Brain pericyte (primary cell): Measurements from ENCODE around the gene IL1B.

ENCODE experiments used
- DNase-seq: peaks from one replicate; pipeline ENCODE4 v3.0.0-alpha.2; 2012; ENCODE audit warnings: low read depth, low spot score

The IL1B gene

GRCh38 chr2:112829961-112830681 is 6.5 kb downstream of the IL1B start:
- no peak for DNase-seq

DNA sequence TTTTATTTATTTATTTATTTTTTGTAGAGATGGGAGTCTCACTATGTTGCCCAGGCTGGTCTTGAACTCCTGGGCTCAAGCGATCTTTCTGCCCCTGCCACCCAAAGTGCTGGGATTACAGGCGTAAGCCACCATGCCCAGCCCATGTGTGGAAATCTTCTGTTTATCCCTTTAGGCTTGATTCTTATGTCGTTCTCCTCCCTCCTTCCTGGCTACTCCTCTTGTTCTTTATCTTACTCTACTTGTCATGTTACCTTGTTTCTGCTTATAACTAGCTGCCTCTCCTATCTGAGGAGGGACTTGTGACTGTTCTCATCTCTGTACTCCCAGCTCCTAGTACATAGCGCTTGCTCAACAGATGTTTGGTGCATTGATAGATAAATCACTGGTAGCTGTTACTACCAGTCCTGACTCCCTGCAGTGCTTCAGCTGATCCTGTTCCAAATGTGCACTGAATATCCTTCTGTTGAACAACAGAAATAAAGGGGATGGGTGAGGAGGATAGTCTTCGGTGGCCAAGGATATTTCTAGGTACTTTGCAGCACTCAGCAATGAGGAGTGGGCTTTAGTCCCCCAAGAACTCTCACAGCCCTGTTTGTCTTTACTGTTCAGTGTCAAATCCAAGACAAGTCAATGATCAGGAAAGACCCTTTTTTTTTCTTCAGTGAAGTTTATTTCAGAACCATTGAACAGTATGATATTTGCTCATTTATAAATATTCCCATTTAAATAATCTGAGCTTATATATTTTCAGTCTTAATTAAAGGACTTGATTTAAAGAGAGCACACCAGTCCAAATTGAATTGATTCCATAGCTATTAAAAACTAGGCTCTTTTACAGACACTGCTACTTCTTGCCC is 7.2 kb downstream of the IL1B start:
- no peak for DNase-seq

- DNase-seq, result no peak
Measured at GRCh38 chr2:112828251-112828691, 8.3 kb downstream of the IL1B start.

DNA sequence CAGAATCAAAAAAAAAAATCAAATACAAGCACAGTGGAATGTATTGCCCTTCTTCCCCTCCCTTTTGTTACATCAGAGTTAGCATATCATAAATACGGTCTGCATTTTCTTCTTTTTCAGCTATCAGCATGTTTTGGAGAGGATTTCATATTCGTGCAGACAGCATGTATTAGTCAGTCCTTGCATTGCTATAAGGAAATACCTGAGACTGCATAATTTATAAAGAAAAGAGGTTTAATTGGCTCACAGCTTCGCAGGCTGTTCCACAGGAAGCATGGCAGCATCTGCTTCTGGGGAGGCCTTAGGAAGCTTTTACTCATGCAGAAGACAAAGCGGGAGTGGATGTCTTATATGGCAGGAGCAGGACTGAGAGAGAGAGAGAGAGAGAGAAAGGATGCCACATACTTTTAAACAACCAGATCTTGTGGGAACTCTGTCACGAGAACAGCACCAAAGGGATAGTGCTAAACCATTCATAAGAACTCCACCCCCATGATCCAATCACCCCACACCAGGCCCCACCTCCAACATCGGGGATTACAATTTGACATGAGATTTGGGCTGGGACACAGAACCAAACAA is 8.9 kb downstream of the IL1B start:
- DNase-seq, result no peak

DNA sequence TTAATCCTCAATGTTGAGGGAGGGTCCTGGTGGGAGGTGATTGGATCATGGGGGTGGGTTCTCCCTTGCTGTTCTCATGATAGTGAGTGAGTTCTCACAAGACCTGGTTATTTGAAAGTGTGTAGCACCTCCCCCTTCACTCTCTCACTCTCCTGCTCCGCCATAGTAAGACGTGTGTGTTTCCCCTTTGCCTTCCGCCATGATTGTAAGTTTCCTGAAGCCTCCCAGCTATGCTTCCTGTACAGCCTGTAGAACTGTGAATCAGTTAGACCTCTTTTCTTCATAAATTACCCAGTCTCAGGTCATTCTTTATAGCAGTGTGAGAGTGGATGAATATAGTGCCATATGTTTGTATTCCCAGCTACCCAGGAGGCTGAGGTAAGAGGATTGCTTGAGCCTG is 9.6 kb downstream of the IL1B start:
- DNase-seq, result no peak

- no peak for DNase-seq
Measured at GRCh38 chr2:112825706-112826105, 10.9 kb downstream of the IL1B start.

DNA sequence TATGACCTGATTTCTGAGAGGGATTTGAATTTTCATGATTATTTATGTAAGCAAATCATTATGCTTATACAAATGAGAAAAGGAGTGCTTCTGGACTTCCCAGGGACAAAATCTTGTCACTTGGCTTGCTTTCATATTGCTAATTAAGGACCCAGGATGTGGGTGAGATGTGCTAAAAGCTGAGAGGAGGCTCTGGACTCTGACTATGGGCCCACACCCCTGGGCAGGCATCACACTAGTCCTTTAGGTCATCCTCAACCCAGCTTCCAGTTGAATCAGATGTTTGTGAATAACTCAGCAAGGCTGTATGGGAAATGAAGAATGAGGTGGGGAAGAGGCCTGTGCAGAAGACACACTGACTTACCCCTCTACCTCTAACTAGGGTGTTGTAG is 11.9 kb downstream of the IL1B start:
- DNase-seq, result no peak

DNA sequence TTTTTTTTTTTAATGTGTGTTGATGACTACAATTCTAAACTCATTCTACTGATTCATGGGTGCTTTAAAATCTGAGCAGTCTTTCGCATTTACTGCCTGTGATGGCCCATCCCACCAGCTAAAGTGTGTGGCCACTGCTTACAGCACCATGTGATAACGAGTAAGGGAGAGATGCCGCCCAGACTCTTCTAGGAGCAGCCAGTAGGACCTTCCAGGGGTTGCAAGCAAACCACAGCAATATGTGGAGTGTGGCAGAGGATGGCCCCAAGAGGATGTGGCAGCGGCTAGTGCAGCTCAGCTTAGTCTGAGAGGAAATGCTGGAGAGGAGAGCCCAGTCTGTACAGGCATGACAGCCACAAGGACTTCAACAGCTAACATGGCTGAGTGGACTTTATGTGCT is 14.9 kb downstream of the IL1B start:
- DNase-seq, result no peak

GRCh38 chr2:112821142-112821541 is 15.4 kb downstream of the IL1B start:
- DNase-seq, result no peak

GRCh38 chr2:112820343-112820742 is 16.2 kb downstream of the IL1B start:
- no peak for DNase-seq

GRCh38 chr2:112819081-112819480 is 17.5 kb downstream of the IL1B start:
- DNase-seq, result no peak

- DNase-seq, result no peak
Measured at GRCh38 chr2:112818094-112818902, 18.3 kb downstream of the IL1B start.

DNA sequence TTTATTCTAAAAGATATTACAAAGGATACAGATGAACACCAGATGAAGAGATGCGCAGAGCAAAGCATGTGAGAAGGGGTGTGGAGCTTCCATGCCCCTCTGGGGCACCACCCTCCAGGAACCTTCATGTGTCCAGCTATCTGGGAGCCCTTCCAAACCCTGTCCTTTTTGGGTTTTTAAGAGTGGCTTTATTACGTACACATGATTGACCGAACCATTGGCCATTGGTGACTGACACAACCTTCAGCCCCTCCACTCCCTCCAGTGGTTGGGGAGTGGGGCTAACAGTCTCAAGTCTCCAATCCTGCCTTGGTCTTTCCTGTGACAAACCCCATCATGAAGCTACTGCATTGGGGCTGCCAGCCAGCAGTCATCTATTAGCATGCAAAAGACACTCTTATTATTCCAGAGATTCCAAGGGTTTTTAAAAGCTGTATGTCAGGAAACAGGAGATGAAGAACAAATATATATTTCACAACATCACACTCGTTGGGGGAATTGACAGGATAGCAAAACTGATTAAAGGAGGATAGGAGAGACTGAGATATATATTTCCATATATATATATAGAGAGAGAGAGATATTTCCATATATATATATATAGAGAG is 19.4 kb downstream of the IL1B start:
- DNase-seq, result no peak

DNA sequence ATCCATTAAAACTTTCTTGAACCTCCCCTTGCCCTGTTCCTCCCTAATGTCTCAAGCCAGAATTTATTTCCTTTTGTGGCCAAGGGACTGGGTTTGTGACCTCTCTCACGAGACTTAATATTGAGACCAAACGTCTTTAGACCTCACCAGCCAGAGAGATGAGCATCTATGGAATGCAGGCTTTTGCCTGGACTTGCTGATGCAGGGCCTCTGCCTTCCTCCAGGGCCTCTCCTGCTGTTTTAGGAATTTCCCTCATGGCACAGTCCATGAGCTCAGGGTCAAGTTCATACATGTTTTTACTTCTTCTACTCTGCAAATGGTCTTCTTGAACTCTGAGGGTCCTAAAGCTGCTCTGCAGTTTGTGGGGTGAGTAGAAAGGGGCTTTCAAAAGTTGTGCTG is 22.3 kb downstream of the IL1B start:
- no peak for DNase-seq

DNA sequence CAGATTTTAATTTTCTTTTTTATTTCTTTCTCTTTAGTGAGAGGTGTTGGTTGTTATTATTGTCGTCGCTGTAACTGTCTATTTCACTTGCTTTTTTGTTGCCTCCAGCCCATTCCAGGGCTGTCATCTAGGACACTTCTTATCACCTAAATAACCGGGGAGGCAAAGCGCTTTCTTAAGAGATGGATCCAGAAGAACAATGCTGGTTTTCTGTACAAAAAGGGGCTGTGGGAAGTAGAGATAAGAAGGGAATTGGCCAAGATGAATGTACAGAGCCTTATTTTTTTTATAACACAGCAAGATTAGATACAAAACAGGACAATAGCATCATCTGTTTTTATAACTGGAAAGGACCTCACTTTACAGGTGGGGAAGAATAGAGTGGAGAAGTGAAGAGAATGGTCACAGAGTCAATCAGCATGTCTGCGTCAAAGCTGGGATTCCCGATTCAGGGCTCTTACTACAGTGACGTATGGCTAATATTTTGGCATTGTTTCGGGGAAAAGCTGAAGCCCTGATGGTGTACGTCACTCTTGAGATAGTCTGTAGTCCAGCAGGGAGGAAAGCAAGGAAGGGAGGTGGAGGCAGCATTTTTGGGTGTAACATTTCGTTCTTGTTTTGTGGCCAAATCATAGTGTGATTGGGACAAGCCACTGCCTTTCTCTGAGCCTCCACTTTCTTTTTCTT is 23.2 kb downstream of the IL1B start:
- DNase-seq, result no peak

GRCh38 chr2:112812318-112813267 is 24.0 kb downstream of the IL1B start:
- peak; percentile 61 for DNase-seq

GRCh38 chr2:112811841-112812306 is 24.7 kb downstream of the IL1B start:
- DNase-seq, result no peak

DNA sequence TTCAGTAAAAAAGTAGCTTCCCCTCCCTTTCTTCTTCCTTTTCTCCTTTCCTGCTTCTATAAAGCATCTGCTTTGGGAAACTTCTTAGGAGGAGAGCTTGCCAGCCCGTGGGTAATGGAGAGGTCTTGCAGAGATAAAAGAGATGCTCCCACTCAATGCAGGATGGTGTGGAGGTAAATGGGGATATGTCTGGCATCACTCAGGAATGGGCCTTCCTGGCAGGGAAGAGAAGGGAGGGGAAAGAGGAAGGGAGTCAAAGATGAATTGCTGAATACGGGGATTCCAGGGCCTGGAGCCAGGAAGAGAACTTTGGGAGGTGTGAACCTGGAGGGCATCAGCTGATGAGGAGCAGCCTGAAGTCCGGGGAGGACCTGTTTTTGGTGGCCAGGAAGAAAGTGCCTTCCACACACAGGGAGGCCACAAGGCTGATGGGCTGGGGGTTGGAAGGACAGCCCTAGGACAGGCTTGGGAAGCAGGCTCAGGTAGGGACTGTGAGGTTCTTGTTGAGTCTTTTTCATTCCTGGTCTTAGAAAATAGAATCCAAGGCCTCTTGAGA is 25.2 kb downstream of the IL1B start:
- no peak for DNase-seq

DNA sequence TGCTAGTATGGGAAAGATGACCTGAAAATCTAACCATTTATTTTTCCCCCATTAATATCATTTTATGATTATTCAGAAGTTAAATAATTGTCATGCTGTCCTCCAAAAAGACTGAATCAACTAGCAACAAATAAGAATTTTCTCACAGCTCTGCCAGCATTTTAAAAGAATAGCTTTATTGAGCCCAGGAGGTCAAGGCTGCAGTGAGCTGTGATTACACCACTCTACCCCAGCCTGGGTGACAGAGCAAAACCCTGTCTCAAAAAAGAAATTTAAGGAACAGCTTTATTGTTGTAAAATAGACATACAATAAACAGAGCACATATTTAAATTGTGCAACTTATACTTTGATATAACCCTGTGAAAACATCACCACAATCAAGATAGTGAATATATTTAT is 27.5 kb downstream of the IL1B start:
- no peak for DNase-seq
